Measurements from ENCODE around the gene TBC1D9. TPM values are rescaled to one million over a fixed set of nuclear protein-coding genes. Genes with fewer than 3 reads are reported as not detected.

The TBC1D9 gene
- polyA plus RNA-seq, 2 of the 4 experiments (the other 2 are of a cell fraction): 5.6 to 11.8 TPM

GRCh38 chr4:140805293-140805692 lies 49.1 kb upstream of the TBC1D9 start:
- ChIA-PET POLR2A (no interaction called here), CTCF (no interaction called here)
- Histone ChIP-seq H3K4me1 (no peaks in the 10 kb centered on the region), H3K4me3 (no peak overlapping the region), H3K4me2 (no peak overlapping the region), H3K9me3 (no peaks in the 10 kb centered on the region), H3K27ac (no peak overlapping the region)
- TF ChIP-seq ATOH8 (CRISPR knock-in tag; IDR thresholded peaks at IDR 0.05; ENCODE audit: low read depth) (no peak), MAFK (IDR thresholded peaks at IDR 0.05; ENCODE audit: partially characterized antibody) (peak; percentile 52), JUN (IDR thresholded peaks at IDR 0.05) (no peak), CHD4 (IDR thresholded peaks at IDR 0.05; ENCODE audit: borderline replicate concordance) (no peak)
- ATAC-seq (no peak), FAIRE-seq (no peak), DNase-seq (ENCODE audit: low read depth in 1 of 2, low spot score in 1 of 2) (no peak)

GRCh38 chr4:140802591-140802990 lies 46.4 kb upstream of the TBC1D9 start:
- no peak for TF ChIP-seq RARB (CRISPR knock-in tag; IDR thresholded peaks at IDR 0.05)
- TF ChIP-seq NPAS2 (CRISPR knock-in tag; IDR thresholded peaks at IDR 0.05; ENCODE audit: borderline replicate concordance): no peak
- no peak for TF ChIP-seq EP300 (IDR thresholded peaks at IDR 0.05)
- TF ChIP-seq ZC3H11A (IDR thresholded peaks at IDR 0.05): no peak
- TF ChIP-seq JUNB (IDR thresholded peaks at IDR 0.05): no peak
- TF ChIP-seq RFX5 (IDR thresholded peaks at IDR 0.05): no peak
- TF ChIP-seq EHMT2 (IDR thresholded peaks at IDR 0.05; ENCODE audit: low read depth): no peak
- no peak for TF ChIP-seq RCOR1 (IDR thresholded peaks at IDR 0.05; ENCODE audit: low read depth, low read length)
- TF ChIP-seq EHF (CRISPR knock-in tag; IDR thresholded peaks at IDR 0.05): no peak
- TF ChIP-seq HDAC2 (IDR thresholded peaks at IDR 0.05): no peak
- no peak for TF ChIP-seq USF2 (IDR thresholded peaks at IDR 0.05)
- TF ChIP-seq NR3C1 (IDR thresholded peaks at IDR 0.05): no peak
- no peak for TF ChIP-seq ZNF302 (CRISPR knock-in tag; IDR thresholded peaks at IDR 0.05)
- no peak for TF ChIP-seq HOXB5 (CRISPR knock-in tag; IDR thresholded peaks at IDR 0.05)
- no peak for TF ChIP-seq RNF2 (IDR thresholded peaks at IDR 0.05; ENCODE audit: borderline replicate concordance, low read depth)
- TF ChIP-seq CBX8 (IDR thresholded peaks at IDR 0.05): no peak
- TF ChIP-seq CEBPB (IDR thresholded peaks at IDR 0.05): no peak
- TF ChIP-seq ZFP36 (IDR thresholded peaks at IDR 0.05; ENCODE audit: borderline replicate concordance, partially characterized antibody): no peak
- H3K4me3 ChIP-seq: no peak overlapping the region
- ATAC-seq: no peak
- H3K27ac ChIP-seq: no peak overlapping the region
- ChIA-PET POLR2A (no interaction called here), CTCF (no interaction called here)
- no peaks in the 10 kb centered on the region for H3K4me1 ChIP-seq
- no peak for FAIRE-seq
- 89% methylated on average over 5 of the region's 5 CpGs for WGBS (ENCODE audit: missing lambda C conversion rate)
- H3K4me2 ChIP-seq: no peak overlapping the region
- H3K9me3 ChIP-seq: no peaks in the 10 kb centered on the region
- DNase-seq (ENCODE audit: low read depth in 1 of 2, low spot score in 1 of 2): no peak

- CTCF ChIA-PET: interaction anchor here (1.6 kb wide), 1 partner anchor 441 kb away, joined by 4 read pairs; no protein-coding TSS in a partner anchor
- ATAC-seq (no peak), FAIRE-seq (no peak), DNase-seq (ENCODE audit: low read depth in 1 of 2, low spot score in 1 of 2) (no peak)
- no peak overlapping the region for H3K27ac ChIP-seq
- H3K4me1 ChIP-seq: no peaks in the 10 kb centered on the region
- WGBS (ENCODE audit: missing lambda C conversion rate): 39% methylated on average over 5 of the region's 5 CpGs
- H3K9me3 ChIP-seq: no peaks in the 10 kb centered on the region
- no peak overlapping the region for H3K4me2 ChIP-seq
- TF ChIP-seq TP53 (CRISPR knock-in tag; IDR thresholded peaks at IDR 0.05) (no peak), ZNF302 (CRISPR knock-in tag; IDR thresholded peaks at IDR 0.05) (no peak), MAZ (IDR thresholded peaks at IDR 0.05; ENCODE audit: borderline replicate concordance, low read depth, low read length) (no peak), SMC3 (IDR thresholded peaks at IDR 0.05) (no peak), RCOR1 (IDR thresholded peaks at IDR 0.05; ENCODE audit: low read depth, low read length) (no peak), CEBPB (IDR thresholded peaks at IDR 0.05) (no peak), MAX (IDR thresholded peaks at IDR 0.05) (no peak), RNF2 (IDR thresholded peaks at IDR 0.05; ENCODE audit: borderline replicate concordance, low read depth) (no peak), CHD2 (IDR thresholded peaks at IDR 0.05; ENCODE audit: low read length, partially characterized antibody) (no peak), NR3C1 (IDR thresholded peaks at IDR 0.05) (no peak)
- H3K4me3 ChIP-seq: no peak overlapping the region
- POLR2A ChIA-PET: no interaction called here
Measured at GRCh38 chr4:140800666-140801065, 44.5 kb upstream of the TBC1D9 start.
